H9 (cell line): ENCODE results near the gene PTPN7. TPM values are rescaled to one million over a fixed set of nuclear protein-coding genes. Genes with fewer than 3 reads are reported as not detected.
A peak's percentile ranks its signal among the peaks of the same experiment; 100 is the strongest.

Source experiments
- DNase-seq: peaks from one replicate; pipeline ENCODE4 v3.0.0-alpha.2; 2017
- H2AFZ ChIP-seq: one replicate; pipeline ENCODE4 v1.6.1; 2013; ENCODE audit warnings: mild to moderate bottlenecking, low read length, control low read depth, moderate library complexity
- H2AK5ac ChIP-seq: 2 replicates; pipeline ENCODE4 v1.6.1; 2013; ENCODE audit warnings: low read length, control low read depth, mixed read lengths; ENCODE audit not compliant: insufficient read length
- H2BK120ac ChIP-seq: one replicate; pipeline ENCODE4 v1.6.1; 2013; ENCODE audit warnings: low read depth, mild to moderate bottlenecking, low read length, control low read depth, inconsistent platforms; ENCODE audit not compliant: poor library complexity, severe bottlenecking
- H2BK12ac ChIP-seq: 2 replicates; pipeline ENCODE4 v1.6.1; 2013; ENCODE audit warnings: low read length, control low read depth, mixed read lengths, low read depth; ENCODE audit not compliant: insufficient read length
- H2BK15ac ChIP-seq: 2 replicates; pipeline ENCODE4 v1.6.1; 2013; ENCODE audit warnings: low read depth, low read length, control low read depth
- H2BK20ac ChIP-seq: one replicate; pipeline ENCODE4 v1.6.1; 2013; ENCODE audit warnings: low read depth, mild to moderate bottlenecking, low read length, control low read depth, inconsistent platforms; ENCODE audit not compliant: poor library complexity, severe bottlenecking
- H2BK5ac ChIP-seq: 2 replicates; pipeline ENCODE4 v1.6.1; 2013; ENCODE audit warnings: low read length, control low read depth, mixed read lengths; ENCODE audit not compliant: insufficient read length
- H3K14ac ChIP-seq: 2 replicates; pipeline ENCODE4 v1.6.1; 2013; ENCODE audit warnings: low read length, control low read depth; ENCODE audit not compliant: insufficient read depth
- H3K18ac ChIP-seq: 2 replicates; pipeline ENCODE4 v1.6.1; 2013; ENCODE audit warnings: low read depth, mild to moderate bottlenecking, mixed read lengths, low read length, control low read depth; ENCODE audit not compliant: insufficient read length
- H3K23ac ChIP-seq: 2 replicates; pipeline ENCODE4 v1.6.1; 2013; ENCODE audit warnings: low read length, control low read depth, mixed read lengths, low read depth; ENCODE audit not compliant: insufficient read length
- H3K23me2 ChIP-seq: 2 replicates; pipeline ENCODE4 v1.6.1; 2013; ENCODE audit warnings: low read depth, mild to moderate bottlenecking, mixed read lengths, low read length, control low read depth; ENCODE audit not compliant: insufficient read length, poor library complexity, severe bottlenecking
- H3K27ac ChIP-seq: 2 replicates; pipeline ENCODE4 v1.5.1; 2013; ENCODE audit warnings: low read length, control low read depth, mixed read lengths, low read depth; ENCODE audit not compliant: insufficient read length
- H3K27me3 ChIP-seq: 2 replicates; pipeline ENCODE4 v1.6.1; 2013; ENCODE audit warnings: low read length, control low read depth, inconsistent platforms; ENCODE audit not compliant: insufficient read depth
- H3K4ac ChIP-seq: 2 replicates; pipeline ENCODE4 v1.6.1; 2013; ENCODE audit warnings: low read depth, mild to moderate bottlenecking, control low read depth, inconsistent platforms, low read length, moderate library complexity
- H3K4me1 ChIP-seq: 2 replicates; pipeline ENCODE4 v1.6.1; 2013; ENCODE audit warnings: low read length, control low read depth, inconsistent platforms; ENCODE audit not compliant: insufficient read depth
- H3K4me2 ChIP-seq: 2 replicates; pipeline ENCODE4 v1.6.1; 2013; ENCODE audit warnings: low read length, control low read depth, mixed read lengths; ENCODE audit not compliant: insufficient read length, insufficient read depth
- H3K56ac ChIP-seq: 2 replicates; pipeline ENCODE4 v1.6.1; 2013; ENCODE audit warnings: low read depth, mild to moderate bottlenecking, mixed read lengths, low read length, control low read depth; ENCODE audit not compliant: insufficient read length
- H3K79me1 ChIP-seq: 2 replicates; pipeline ENCODE4 v1.6.1; 2013; ENCODE audit warnings: low read depth, mild to moderate bottlenecking, moderate library complexity, low read length, control low read depth, inconsistent platforms; ENCODE audit not compliant: insufficient read depth, poor library complexity, severe bottlenecking
- H3K79me2 ChIP-seq: 2 replicates; pipeline ENCODE4 v1.6.1; 2013; ENCODE audit warnings: low read length, control low read depth, inconsistent platforms; ENCODE audit not compliant: insufficient read depth
- H3K9ac ChIP-seq: 2 replicates; pipeline ENCODE4 v1.6.1; 2013; ENCODE audit warnings: low read length, control low read depth, mixed read lengths; ENCODE audit not compliant: insufficient read length; ENCODE audit errors: extremely low read depth
- H3K9me3 ChIP-seq: one replicate; pipeline ENCODE4 v1.6.1; 2013; ENCODE audit warnings: low read depth, low read length, inconsistent platforms; ENCODE audit not compliant: control insufficient read depth
- H3T11ph ChIP-seq: one replicate; pipeline ENCODE4 v1.6.1; 2013; ENCODE audit warnings: mild to moderate bottlenecking, low read length, control low read depth, inconsistent platforms
- H4K20me1 ChIP-seq: one replicate; pipeline ENCODE4 v1.6.1; 2013; ENCODE audit not compliant: control insufficient read depth, insufficient read length, insufficient read depth
- H4K5ac ChIP-seq: 2 replicates; pipeline ENCODE4 v1.6.1; 2013; ENCODE audit warnings: low read depth, mild to moderate bottlenecking, mixed read lengths, low read length, control low read depth; ENCODE audit not compliant: insufficient read length
- H4K8ac ChIP-seq: replicated peaks from 2 replicates; pipeline ENCODE4 v1.6.1; 2013; ENCODE audit warnings: low read length, control low read depth, mixed read lengths, low read depth; ENCODE audit not compliant: insufficient read length
- H4K91ac ChIP-seq: 2 replicates; pipeline ENCODE4 v1.6.1; 2013; ENCODE audit warnings: low read depth, mild to moderate bottlenecking, moderate library complexity, mixed read lengths, low read length, control low read depth; ENCODE audit not compliant: insufficient read length
- H3K27ac Mint-ChIP-seq, 3 experiments: 2 replicates in 2 of 3; 3 replicates in 1 of 3; pipeline ENCODE4 v1.8.0; 2020 to 2021; ENCODE audit warnings: mixed read lengths in 3 of 3, mild to moderate bottlenecking in 1 of 3, moderate library complexity in 1 of 3
- H3K27me3 Mint-ChIP-seq: 2 replicates; pipeline ENCODE4 v1.8.0; 2021; ENCODE audit warnings: low read depth, mild to moderate bottlenecking, moderate library complexity, mixed read lengths
- H3K36me3 Mint-ChIP-seq, 3 experiments: 2 replicates in 2 of 3; 3 replicates in 1 of 3; pipeline ENCODE4 v1.8.0; 2020 to 2021; ENCODE audit warnings: low read depth in 3 of 3, mixed read lengths in 3 of 3; ENCODE audit not compliant: insufficient read depth in 1 of 3
- H3K4me1 Mint-ChIP-seq, 2 experiments: 2 replicates each; pipeline ENCODE4 v1.8.0; 2020; ENCODE audit warnings: mixed read lengths in 2 of 2
- H3K4me3 Mint-ChIP-seq, 2 experiments: 2 replicates in 1 of 2; 3 replicates in 1 of 2; pipeline ENCODE4 v1.8.0; 2020 to 2021; ENCODE audit warnings: mild to moderate bottlenecking in 2 of 2, mixed read lengths in 2 of 2, moderate library complexity in 1 of 2
- H3K9me3 Mint-ChIP-seq, 2 experiments: 2 replicates in 1 of 2; 3 replicates in 1 of 2; pipeline ENCODE4 v1.8.0; 2020; ENCODE audit warnings: mild to moderate bottlenecking in 2 of 2, mixed read lengths in 2 of 2, moderate library complexity in 1 of 2
- CTCF ChIP-seq: fragments of 200-600 bp; sonication (generic); conservative IDR thresholded peaks from 3 replicates; pipeline ENCODE4 v1.8.0; 2021; ENCODE audit warnings: antibody characterized with exemption, mild to moderate bottlenecking
- WGBS: extraction: QIAGEN DNeasy Blood & Tissue Kit; methylation state at CpG from one replicate; pipeline ENCODE4 v1.1.7; 2013; ENCODE audit warnings: missing lambda C conversion rate, low lambda C conversion rate, mixed read lengths; ENCODE audit not compliant: insufficient read length; ENCODE audit errors: extremely low coverage; 5-methylcytosine and 5-hydroxymethylcytosine counted together
- total RNA-seq: library from RNA; stranded (reverse); gene quantifications from 2 replicates; pipeline ENCODE4 v1.2.1, GENCODE V29; 2021

Gene PTPN7
- total RNA-seq, 1 experiment from 2014 or later: 0.72 TPM

- H2BK15ac ChIP-seq: no peak overlapping the region
- H3K79me2 ChIP-seq: no peaks in the 10 kb centered on the region
- TF ChIP-seq CTCF: peak; percentile 78
- H4K8ac ChIP-seq: no peak overlapping the region
- H3K23ac ChIP-seq: no peak overlapping the region
- no peaks in the 10 kb centered on the region for H3K36me3 Mint-ChIP-seq
- no peaks in the 10 kb centered on the region for H3K23me2 ChIP-seq
- no peak overlapping the region for H4K91ac ChIP-seq
- no peak overlapping the region for H2BK120ac ChIP-seq
- H2BK12ac ChIP-seq: no peak overlapping the region
- peaks cover 20 to 39% of the 10 kb centered on the region in 2 experiments for H3K4me1 Mint-ChIP-seq
- no peak overlapping the region for H2AFZ ChIP-seq
- H3K9me3 Mint-ChIP-seq: no peaks in the 10 kb centered on the region
- no peaks in the 10 kb centered on the region; the same call in 1 of the 2 replicates for H3K27me3 ChIP-seq
- peaks cover 5% of the 10 kb centered on the region; the same call in 1 of the 2 replicates for H3K4me1 ChIP-seq
- H2BK20ac ChIP-seq: no peak overlapping the region
- H3K27ac ChIP-seq: no peak overlapping the region
- no peak overlapping the region for H3K4me3 Mint-ChIP-seq
- WGBS: no CpG with 5 or more reads among the region's 11 CpGs
- H3K14ac ChIP-seq: no peak overlapping the region
- no peaks in the 10 kb centered on the region for H3K9me3 ChIP-seq
- no peaks in the 10 kb centered on the region for H4K20me1 ChIP-seq
- H3K18ac ChIP-seq: no peak overlapping the region
- H3K4me2 ChIP-seq: no peak overlapping the region
- no peak overlapping the region for H4K5ac ChIP-seq
- no peak overlapping the region for H2AK5ac ChIP-seq
- H3K79me1 ChIP-seq: no peaks in the 10 kb centered on the region
- no peak overlapping the region for H3K9ac ChIP-seq
- H3K27ac Mint-ChIP-seq: 0 out of 7 replicates have a peak overlapping the region, but pooled peaks of 1 of the 3 experiments have one; percentile 3
- H3T11ph ChIP-seq: no peak overlapping the region
- peak; percentile 84 for DNase-seq
- H3K56ac ChIP-seq: no peak overlapping the region
- H3K27me3 Mint-ChIP-seq: peaks cover 4% of the 10 kb centered on the region
- no peak overlapping the region for H3K4ac ChIP-seq
- no peak overlapping the region for H2BK5ac ChIP-seq
Observed at GRCh38 chr1:202154766-202155477, 5.5 kb downstream of the PTPN7 start.
